Neuronal stem cell (in vitro differentiated cells): ENCODE measurements around the gene TMTC2.
"Not testable (repeated sequence)": the region's sequence is repeated elsewhere in the genome, so short reads cannot be mapped to it uniquely, and the experiment has no call there.

Source experiments
- DNase-seq: peaks from one replicate; pipeline ENCODE4 v3.0.0-alpha.2; 2013; ENCODE audit warnings: low spot score
- H2AFZ ChIP-seq: one replicate; pipeline ENCODE4 v1.6.1; 2013; ENCODE audit warnings: mild to moderate bottlenecking, low read length, inconsistent platforms
- H2AK5ac ChIP-seq: 2 replicates; pipeline ENCODE4 v1.6.1; 2013; ENCODE audit warnings: low read depth, mild to moderate bottlenecking, inconsistent platforms, low read length, moderate library complexity, mixed read lengths
- H2BK120ac ChIP-seq: 2 replicates; pipeline ENCODE4 v1.6.1; 2013; ENCODE audit warnings: low read depth, mild to moderate bottlenecking, inconsistent platforms, low read length, moderate library complexity, mixed read lengths
- H2BK12ac ChIP-seq: one replicate; pipeline ENCODE4 v1.6.1; 2013; ENCODE audit warnings: low read length, inconsistent platforms
- H2BK15ac ChIP-seq: 2 replicates; pipeline ENCODE4 v1.6.1; 2013; ENCODE audit warnings: mild to moderate bottlenecking, low read length, inconsistent platforms, mixed read lengths
- H2BK5ac ChIP-seq: one replicate; pipeline ENCODE4 v1.6.1; 2013; ENCODE audit warnings: inconsistent platforms, mild to moderate bottlenecking, low read length, moderate library complexity
- H3K14ac ChIP-seq: one replicate; pipeline ENCODE4 v1.6.1; 2013; ENCODE audit warnings: low read length, inconsistent platforms
- H3K18ac ChIP-seq: 2 replicates; pipeline ENCODE4 v1.6.1; 2013; ENCODE audit warnings: low read length, inconsistent platforms
- H3K23ac ChIP-seq: 2 replicates; pipeline ENCODE4 v1.6.1; 2013; ENCODE audit warnings: low read depth, mild to moderate bottlenecking, mixed read lengths, low read length, inconsistent platforms; ENCODE audit not compliant: poor library complexity
- H3K27ac ChIP-seq: replicated peaks from 3 replicates; pipeline ENCODE4 v1.5.1; 2013; ENCODE audit warnings: low read length, inconsistent platforms
- H3K27me3 ChIP-seq, 3 experiments: 2 replicates each; pipeline ENCODE4 v1.6.1; 2013; ENCODE audit warnings: low read length in 3 of 3, mild to moderate bottlenecking in 2 of 3, inconsistent platforms in 1 of 3, low read depth in 1 of 3, mixed read lengths in 1 of 3, moderate library complexity in 1 of 3; ENCODE audit not compliant: control insufficient read depth in 3 of 3, insufficient read depth in 3 of 3
- H3K36me3 ChIP-seq, 2 donors: replicated peaks in 1 of 2; 2 replicates each; pipeline ENCODE4 v1.6.1; 2013; ENCODE audit warnings: low read length in 2 of 2; ENCODE audit not compliant: control insufficient read depth in 2 of 2, insufficient read depth in 2 of 2
- H3K4ac ChIP-seq: 2 replicates; pipeline ENCODE4 v1.6.1; 2013; ENCODE audit warnings: inconsistent platforms, mild to moderate bottlenecking, low read length, moderate library complexity
- H3K4me1 ChIP-seq, 2 donors: 1 replicate in 1 of 2; 2 replicates in 1 of 2; pipeline ENCODE4 v1.6.1; 2013; ENCODE audit warnings: low read length in 2 of 2, low read depth in 1 of 2; ENCODE audit not compliant: control insufficient read depth in 2 of 2, insufficient read depth in 1 of 2
- H3K4me2 ChIP-seq: one replicate; pipeline ENCODE4 v1.6.1; 2013; ENCODE audit warnings: mild to moderate bottlenecking, low read length, inconsistent platforms; ENCODE audit not compliant: insufficient read depth, poor library complexity, severe bottlenecking
- H3K4me3 ChIP-seq, 2 donors: 2 replicates each; pipeline ENCODE4 v1.5.1; 2013; ENCODE audit warnings: low read length in 2 of 2, mild to moderate bottlenecking in 2 of 2, inconsistent platforms in 1 of 2, moderate library complexity in 1 of 2
- H3K79me1 ChIP-seq: one replicate; pipeline ENCODE4 v1.6.1; 2013; ENCODE audit warnings: low read depth, mild to moderate bottlenecking, inconsistent platforms, low read length, moderate library complexity
- H3K9ac ChIP-seq: one replicate; pipeline ENCODE4 v1.6.1; 2013; ENCODE audit warnings: mild to moderate bottlenecking, low read depth, low read length, inconsistent platforms; ENCODE audit not compliant: poor library complexity
- H3K9me3 ChIP-seq, 2 donors: replicated peaks in 1 of 2; 2 replicates each; pipeline versions ENCODE3 to v1.6.1; 2013; ENCODE audit warnings: low read length in 2 of 2, mild to moderate bottlenecking in 2 of 2, inconsistent platforms in 1 of 2, low read depth in 1 of 2, mixed read lengths in 1 of 2, moderate library complexity in 1 of 2; ENCODE audit not compliant: control insufficient read depth in 2 of 2, insufficient read depth in 1 of 2
- H4K8ac ChIP-seq: one replicate; pipeline ENCODE4 v1.6.1; 2013; ENCODE audit warnings: low read depth, mild to moderate bottlenecking, inconsistent platforms, low read length, moderate library complexity
- H4K91ac ChIP-seq: one replicate; pipeline ENCODE4 v1.6.1; 2013; ENCODE audit warnings: low read length, low read depth, mild to moderate bottlenecking, inconsistent platforms; ENCODE audit not compliant: poor library complexity
- WGBS, 2 donors: extraction: QIAGEN DNeasy Blood & Tissue Kit; methylation state at CpG; one replicate each; pipeline ENCODE4 v1.1.7; 2013; ENCODE audit warnings: missing lambda C conversion rate in 2 of 2, mixed read lengths in 1 of 2; ENCODE audit not compliant: insufficient read length in 2 of 2, insufficient replicate concordance in 1 of 2; ENCODE audit errors: extremely low coverage in 2 of 2; 5-methylcytosine and 5-hydroxymethylcytosine counted together

Gene TMTC2

GRCh38 chr12:83113945-83114344, 427.2 kb downstream of the TMTC2 start:
- Histone ChIP-seq H3K9ac (no peak overlapping the region), H3K4me3 (no peak overlapping the region), H2BK120ac (no peak overlapping the region), H3K36me3 (no peaks in the 10 kb centered on the region), H2BK15ac (no peak overlapping the region), H3K18ac (no peak overlapping the region), H2AFZ (no peak overlapping the region), H4K8ac (no peak overlapping the region), H3K27ac (peak overlapping the region; percentile 53), H2AK5ac (no peak overlapping the region), H3K4ac (no peak overlapping the region), H3K27me3 (no peaks in the 10 kb centered on the region), H2BK12ac (no peak overlapping the region), H4K91ac (no peak overlapping the region), H2BK5ac (no peak overlapping the region), H3K79me1 (no peaks in the 10 kb centered on the region), H3K9me3 (peaks cover 0 to 14% of the 10 kb centered on the region in 2 donors), H3K14ac (no peak overlapping the region), H3K23ac (no peak overlapping the region), H3K4me1 (peaks cover 0 to 2% of the 10 kb centered on the region in 2 donors), H3K4me2 (no peak overlapping the region)
- no peak for DNase-seq
- no CpG with 5 or more reads among the region's 4 CpGs for WGBS, 2 donors

GRCh38 chr12:83114966-83115365, 428.3 kb downstream of the TMTC2 start:
- Histone ChIP-seq H3K4me1 (peaks cover 0 to 2% of the 10 kb centered on the region in 2 donors), H2AK5ac (no peak overlapping the region), H3K9ac (no peak overlapping the region), H3K36me3 (no peaks in the 10 kb centered on the region), H2BK12ac (no peak overlapping the region), H3K27ac (no peak overlapping the region), H2BK15ac (no peak overlapping the region), H3K27me3 (no peaks in the 10 kb centered on the region), H2AFZ (no peak overlapping the region), H3K18ac (no peak overlapping the region), H2BK120ac (no peak overlapping the region), H3K9me3 (peaks cover 0 to 18% of the 10 kb centered on the region in 2 donors), H4K8ac (no peak overlapping the region), H3K23ac (no peak overlapping the region), H3K4ac (no peak overlapping the region), H2BK5ac (no peak overlapping the region), H3K14ac (no peak overlapping the region), H3K4me3 (no peak overlapping the region), H3K4me2 (no peak overlapping the region), H3K79me1 (no peaks in the 10 kb centered on the region), H4K91ac (no peak overlapping the region)
- WGBS, 2 donors, result no CpG with 5 or more reads among the region's 4 CpGs
- no peak for DNase-seq

- not testable (repeated sequence) for H3K23ac ChIP-seq, H3K4me1 ChIP-seq, H3K18ac ChIP-seq, H3K14ac ChIP-seq, H2BK15ac ChIP-seq, DNase-seq, H3K9ac ChIP-seq, H3K27ac ChIP-seq, H4K91ac ChIP-seq, H3K27me3 ChIP-seq, H2BK12ac ChIP-seq, H3K4ac ChIP-seq, H3K79me1 ChIP-seq, H2AK5ac ChIP-seq, H3K36me3 ChIP-seq, H2BK5ac ChIP-seq, H2AFZ ChIP-seq, H2BK120ac ChIP-seq, H3K4me3 ChIP-seq, H3K4me2 ChIP-seq, H4K8ac ChIP-seq
- no CpG with 5 or more reads among the region's 3 CpGs for WGBS, 2 donors
- peaks cover 0 to 22% of the 10 kb centered on the region in 2 donors for H3K9me3 ChIP-seq
These were observed 431.2 kb downstream of the TMTC2 start for GRCh38 chr12:83117926-83118325.

- H2BK15ac ChIP-seq, result no peak overlapping the region
- no peak overlapping the region for H3K4ac ChIP-seq
- peak overlapping the region; percentile 83 for H3K18ac ChIP-seq
- H2AFZ ChIP-seq, result no peak overlapping the region
- no peak for DNase-seq
- no peak overlapping the region for H4K91ac ChIP-seq
- no peak overlapping the region for H3K4me2 ChIP-seq
- H3K14ac ChIP-seq, result no peak overlapping the region
- peak overlapping the region; percentile 10 for H2BK12ac ChIP-seq
- peaks cover 5% of the 10 kb centered on the region for H3K79me1 ChIP-seq
- no CpG with 5 or more reads among the region's 15 CpGs for WGBS, 2 donors
- H2BK5ac ChIP-seq, result no peak overlapping the region
- no peak overlapping the region for H4K8ac ChIP-seq
- H2AK5ac ChIP-seq, result no peak overlapping the region
- H3K27me3 ChIP-seq, result no peaks in the 10 kb centered on the region
- no peak overlapping the region for H3K9ac ChIP-seq
- peak overlapping the region in 1 of 2 donors; percentile 6 for H3K4me3 ChIP-seq
- H3K23ac ChIP-seq, result no peak overlapping the region
- no peaks in the 10 kb centered on the region for H3K36me3 ChIP-seq
- H2BK120ac ChIP-seq, result no peak overlapping the region
- H3K9me3 ChIP-seq, result peaks cover 0 to 24% of the 10 kb centered on the region in 2 donors
- H3K4me1 ChIP-seq, result peaks cover 0 to 4% of the 10 kb centered on the region in 2 donors
- H3K27ac ChIP-seq, result no peak overlapping the region
These were observed 435.4 kb downstream of the TMTC2 start for GRCh38 chr12:83121897-83122622.
